Cerebellar nuclear complex (tissue), 1 donor: Measurements from ENCODE around the gene REXO1.

Experiments
- DNase-seq, 2 experiments: peaks; one replicate each; lab custom pipeline; 2025; lab: John Stamatoyannopoulos, UW

The REXO1 gene

GRCh38 chr19:1766800-1767352 lies 81.4 kb downstream of the REXO1 start:
- DNase-seq, result no peak

GRCh38 chr19:1765904-1766799 lies 82.1 kb downstream of the REXO1 start:
- no peak for DNase-seq
